ENCODE results near the gene ABHD12. TPM values are rescaled to one million over a fixed set of nuclear protein-coding genes. Genes with fewer than 3 reads are reported as not detected.

Gene ABHD12
- total RNA-seq, 2 donors from 2014 or later, result 48.2 to 52.7 TPM

GRCh38 chr20:25288291-25289181 lies 102.1 kb downstream of the ABHD12 start:
- no peaks in the 10 kb centered on the region for H3K4me1 ChIP-seq (ENCODE audit: control insufficient read depth, insufficient read depth, low read length)
- TF ChIP-seq CTCF (conservative IDR thresholded peaks at IDR 0.05), result no peak
- H3K27me3 ChIP-seq (ENCODE audit: control insufficient read depth, insufficient read depth, low read length, poor library complexity, severe bottlenecking), result no peaks in the 10 kb centered on the region
- no peak overlapping the region for H3K9ac ChIP-seq (ENCODE audit: extremely low read depth, low read length, poor library complexity, severe bottlenecking)
- DNase-seq, result no peak
- no peak overlapping the region for H3K4me3 ChIP-seq (ENCODE audit: low read length)
- H3K9me3 Mint-ChIP-seq, result no peaks in the 10 kb centered on the region
- H3K36me3 ChIP-seq (ENCODE audit: control insufficient read depth, insufficient read depth, low read length), result peaks cover 53% of the 10 kb centered on the region
- peaks cover 57% of the 10 kb centered on the region for H3K36me3 Mint-ChIP-seq (ENCODE audit: low read depth)
- no peak overlapping the region for H3K27ac Mint-ChIP-seq
- no peaks in the 10 kb centered on the region for H3K9me3 ChIP-seq (ENCODE audit: control insufficient read depth, low read length)
- 96 to 98% methylated on average over 17 to 22 of the region's 22 CpGs for WGBS, 2 experiments (ENCODE audit: insufficient coverage in 1 of 2, insufficient read length in 1 of 2)
- H3K27me3 Mint-ChIP-seq (ENCODE audit: insufficient read depth), result no peaks in the 10 kb centered on the region
- no peak overlapping the region for H3K4me3 Mint-ChIP-seq
- H3K27ac ChIP-seq (ENCODE audit: low read depth, low read length), result no peak overlapping the region
- no peaks in the 10 kb centered on the region for H3K4me1 Mint-ChIP-seq

DNA sequence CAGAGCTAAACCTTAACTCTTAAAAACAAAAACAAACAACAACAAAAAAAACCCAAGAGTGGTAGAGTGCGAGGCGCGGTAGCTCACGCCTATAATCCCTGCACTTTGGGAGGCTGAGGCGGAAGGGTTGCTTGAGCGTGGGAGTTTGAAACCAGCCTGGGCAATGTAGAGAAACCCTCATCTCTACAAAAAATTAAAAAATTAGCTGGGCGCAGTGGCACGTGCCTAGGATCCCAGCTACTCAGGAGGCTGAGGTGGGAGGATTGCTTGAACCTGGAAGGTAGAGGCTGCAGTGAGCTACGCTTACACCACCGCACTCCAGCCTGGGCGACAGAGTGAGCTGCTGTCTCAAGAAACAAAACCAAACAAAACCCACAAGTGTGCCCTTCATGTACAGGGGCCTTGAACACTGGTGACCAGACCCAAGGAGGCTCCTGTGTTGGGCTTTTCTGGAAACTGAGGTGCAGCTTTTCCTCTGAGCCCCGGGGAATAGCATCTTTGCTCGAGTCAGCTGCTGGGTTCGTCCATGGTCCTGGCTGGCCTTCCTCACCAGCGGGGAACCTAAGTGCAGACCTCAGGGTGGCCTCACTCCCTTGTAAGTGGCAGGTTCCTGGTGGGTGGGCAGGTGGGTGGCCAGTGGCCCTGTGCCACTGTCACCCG lies 102.9 kb downstream of the ABHD12 start:
- Histone ChIP-seq H3K9ac (ENCODE audit: extremely low read depth, low read length, poor library complexity, severe bottlenecking) (no peak overlapping the region), H3K27ac (ENCODE audit: low read depth, low read length) (no peak overlapping the region), H3K27me3 (ENCODE audit: control insufficient read depth, insufficient read depth, low read length, poor library complexity, severe bottlenecking) (no peaks in the 10 kb centered on the region), H3K36me3 (ENCODE audit: control insufficient read depth, insufficient read depth, low read length) (peaks cover 48% of the 10 kb centered on the region), H3K9me3 (ENCODE audit: control insufficient read depth, low read length) (no peaks in the 10 kb centered on the region), H3K4me3 (ENCODE audit: low read length) (no peak overlapping the region), H3K4me1 (ENCODE audit: control insufficient read depth, insufficient read depth, low read length) (no peaks in the 10 kb centered on the region)
- Mint-ChIP-seq H3K27ac (no peak overlapping the region), H3K36me3 (ENCODE audit: low read depth) (peaks cover 57% of the 10 kb centered on the region), H3K27me3 (ENCODE audit: insufficient read depth) (no peaks in the 10 kb centered on the region), H3K4me3 (no peak overlapping the region), H3K9me3 (no peaks in the 10 kb centered on the region), H3K4me1 (no peaks in the 10 kb centered on the region)
- WGBS, 2 experiments (ENCODE audit: insufficient coverage in 1 of 2, insufficient read length in 1 of 2), result 95 to 97% methylated on average over 7 to 16 of the region's 16 CpGs
- DNase-seq, result no peak
- TF ChIP-seq CTCF (conservative IDR thresholded peaks at IDR 0.05), result no peak

DNA sequence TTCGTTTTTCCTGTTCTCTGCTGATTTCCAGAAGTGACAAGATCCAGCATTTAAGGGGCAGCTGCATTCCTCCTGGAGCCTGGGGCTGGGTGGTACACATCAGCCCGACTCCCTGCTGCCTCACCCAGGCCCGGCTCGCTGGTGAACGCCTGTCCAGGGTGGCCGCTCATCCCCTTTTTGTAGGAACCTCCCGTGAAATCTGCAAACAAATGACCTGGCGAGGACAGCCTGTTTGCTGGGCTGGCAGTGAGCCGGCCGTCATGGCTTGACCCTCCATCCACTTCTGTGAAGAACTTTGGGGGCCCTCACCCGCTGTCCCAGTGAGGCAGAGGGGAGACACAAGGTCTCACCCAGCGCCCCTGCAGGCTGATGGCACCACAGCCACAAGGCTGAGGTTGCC lies 103.7 kb downstream of the ABHD12 start:
- Histone ChIP-seq H3K9ac (ENCODE audit: extremely low read depth, low read length, poor library complexity, severe bottlenecking) (no peak overlapping the region), H3K4me3 (ENCODE audit: low read length) (no peak overlapping the region), H3K27me3 (ENCODE audit: control insufficient read depth, insufficient read depth, low read length, poor library complexity, severe bottlenecking) (no peaks in the 10 kb centered on the region), H3K4me1 (ENCODE audit: control insufficient read depth, insufficient read depth, low read length) (no peaks in the 10 kb centered on the region), H3K9me3 (ENCODE audit: control insufficient read depth, low read length) (no peaks in the 10 kb centered on the region), H3K27ac (ENCODE audit: low read depth, low read length) (no peak overlapping the region), H3K36me3 (ENCODE audit: control insufficient read depth, insufficient read depth, low read length) (peaks cover 48% of the 10 kb centered on the region)
- no peak for DNase-seq
- no peaks in the 10 kb centered on the region for H3K27me3 Mint-ChIP-seq (ENCODE audit: insufficient read depth)
- H3K9me3 Mint-ChIP-seq, result no peaks in the 10 kb centered on the region
- TF ChIP-seq CTCF (conservative IDR thresholded peaks at IDR 0.05), result no peak
- H3K36me3 Mint-ChIP-seq (ENCODE audit: low read depth), result peaks cover 59% of the 10 kb centered on the region
- 93 to 97% methylated on average over 12 of the region's 12 CpGs for WGBS, 2 experiments (ENCODE audit: insufficient coverage in 1 of 2, insufficient read length in 1 of 2)
- no peak overlapping the region for H3K4me3 Mint-ChIP-seq
- H3K4me1 Mint-ChIP-seq, result no peaks in the 10 kb centered on the region
- H3K27ac Mint-ChIP-seq, result no peak overlapping the region
